T-helper 2 cell treated with Interferon-gamma antibody and Interleukin-4, amounts not matched to agents 100 ng/mL and 5 ng/mL, for 36 hours (primary cell): ENCODE results near the gene KIF11. TPM values are rescaled to one million over a fixed set of nuclear protein-coding genes. Genes with fewer than 3 reads are reported as not detected.

Experiments used
- intact Hi-C: fragments of 100-400 bp; cut with micrococcal nuclease; formaldehyde crosslinking; loops from one replicate; pipeline ENCODE4 v1.15.1; 2023
- total RNA-seq: library from RNA; stranded (reverse); gene quantifications from 2 replicates; pipeline ENCODE4 v1.2.3, GENCODE V29; 2022

Gene KIF11
- total RNA-seq, 1 donor from 2014 or later: 76.5 TPM

DNA sequence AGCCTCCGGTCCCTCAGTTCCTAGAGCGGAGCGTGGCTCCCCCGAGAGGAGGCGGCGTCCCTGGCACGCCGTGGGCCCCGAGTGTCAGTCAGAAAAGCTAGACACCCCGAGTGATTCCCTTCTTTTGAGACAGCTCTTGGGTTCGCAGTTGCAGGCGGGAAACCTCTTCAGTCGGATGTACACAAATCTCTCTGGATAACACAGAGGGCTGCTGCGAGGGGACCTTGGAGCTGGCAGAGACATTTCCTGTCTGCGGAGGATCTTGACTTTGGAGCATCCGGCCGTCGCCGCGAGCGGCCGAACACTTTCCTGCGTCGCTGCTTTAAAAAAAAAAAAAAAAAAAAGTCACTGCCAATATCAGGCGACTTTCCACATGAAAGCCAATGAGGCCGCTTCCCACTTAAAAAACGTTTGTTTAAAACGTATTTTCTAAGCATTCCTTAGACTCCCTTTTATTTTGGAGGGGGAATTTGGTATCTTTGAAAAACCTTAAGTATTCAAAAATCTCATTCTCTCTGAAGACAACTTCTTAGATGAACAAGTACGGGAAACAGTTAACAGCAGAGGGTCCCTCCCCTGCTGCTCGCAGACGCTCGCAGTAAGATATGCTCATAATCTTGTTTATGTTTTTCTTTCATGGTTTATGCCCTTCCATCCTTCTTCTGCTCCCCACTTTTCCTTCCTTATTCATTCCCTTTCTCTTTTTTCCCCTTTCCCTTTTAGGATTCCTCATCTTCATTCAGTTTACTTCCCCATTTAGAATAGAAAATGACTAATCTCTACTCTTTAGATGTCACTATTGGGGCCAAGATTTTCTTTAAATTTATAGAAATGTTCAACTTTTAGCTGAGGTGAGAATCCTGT lies 106.8 kb downstream of the KIF11 start:
- intact Hi-C loops: loop anchor here (10.0 kb wide), 1 partner anchor 65 kb away; no protein-coding TSS in a partner anchor

DNA sequence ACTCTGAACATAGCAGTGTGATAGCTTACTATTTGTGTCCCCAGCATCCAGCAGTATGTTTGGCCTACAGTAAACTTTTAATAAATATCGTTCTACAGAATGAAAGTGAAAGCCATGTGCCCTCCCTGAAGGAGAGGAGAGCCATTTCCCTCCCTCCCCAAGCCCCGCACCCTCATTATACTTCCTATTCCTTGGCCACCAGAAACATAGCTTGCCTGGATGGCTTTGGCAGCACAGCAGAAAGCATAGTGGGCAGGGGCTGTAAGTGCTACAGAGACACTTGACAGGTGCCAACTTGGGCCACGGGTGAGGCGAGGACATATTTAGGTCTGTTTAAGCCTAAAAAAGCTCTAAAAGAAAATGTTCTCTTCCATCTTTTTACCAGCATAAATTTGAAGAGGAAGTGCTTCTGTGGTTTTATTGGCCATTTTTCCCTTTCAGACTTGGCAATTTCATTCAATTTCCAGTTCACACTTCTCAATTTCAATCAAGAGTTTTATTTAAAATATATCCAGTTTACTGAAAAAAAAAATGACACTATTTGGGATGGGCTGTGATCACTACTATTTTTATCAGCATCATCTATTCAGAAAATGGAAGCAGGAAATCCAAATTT lies 109.5 kb downstream of the KIF11 start:
- intact Hi-C loops: no loop called here

Other genes with a start within 250 kb of the KIF11 start
- gene IDE, start 19.0 kb upstream of the KIF11 start, total RNA-seq: 38.2 and 39.8 TPM in 2 replicates
- 0.11 TPM in 1 of 2 replicates, not detected in the other for gene HHEX, start 96.8 kb downstream of the KIF11 start, total RNA-seq